ENCODE results near the gene ASPHD2. TPM values are rescaled to one million over a fixed set of nuclear protein-coding genes. Genes with fewer than 3 reads are reported as not detected.

The ASPHD2 gene
- total RNA-seq, 1 donor from 2014 or later: 0.32 TPM

GRCh38 chr22:26409719-26410335, 19.2 kb upstream of the ASPHD2 start:
- TF ChIP-seq, protein P1, sequence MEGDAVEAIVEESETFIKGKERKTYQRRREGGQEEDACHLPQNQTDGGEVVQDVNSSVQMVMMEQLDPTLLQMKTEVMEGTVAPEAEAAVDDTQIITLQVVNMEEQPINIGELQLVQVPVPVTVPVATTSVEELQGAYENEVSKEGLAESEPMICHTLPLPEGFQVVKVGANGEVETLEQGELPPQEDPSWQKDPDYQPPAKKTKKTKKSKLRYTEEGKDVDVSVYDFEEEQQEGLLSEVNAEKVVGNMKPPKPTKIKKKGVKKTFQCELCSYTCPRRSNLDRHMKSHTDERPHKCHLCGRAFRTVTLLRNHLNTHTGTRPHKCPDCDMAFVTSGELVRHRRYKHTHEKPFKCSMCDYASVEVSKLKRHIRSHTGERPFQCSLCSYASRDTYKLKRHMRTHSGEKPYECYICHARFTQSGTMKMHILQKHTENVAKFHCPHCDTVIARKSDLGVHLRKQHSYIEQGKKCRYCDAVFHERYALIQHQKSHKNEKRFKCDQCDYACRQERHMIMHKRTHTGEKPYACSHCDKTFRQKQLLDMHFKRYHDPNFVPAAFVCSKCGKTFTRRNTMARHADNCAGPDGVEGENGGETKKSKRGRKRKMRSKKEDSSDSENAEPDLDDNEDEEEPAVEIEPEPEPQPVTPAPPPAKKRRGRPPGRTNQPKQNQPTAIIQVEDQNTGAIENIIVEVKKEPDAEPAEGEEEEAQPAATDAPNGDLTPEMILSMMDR (IDR thresholded peaks at IDR 0.05): no peak
- no peak for DNase-seq (ENCODE audit: low spot score in 2 of 2)
- no peak overlapping the region for H3K27ac ChIP-seq
- intact Hi-C loops (cut with DNase I): no loop called here
- H3K27me3 ChIP-seq: no peaks in the 10 kb centered on the region
- no peak overlapping the region for H3K4me3 ChIP-seq
- no peaks in the 10 kb centered on the region for H3K36me3 ChIP-seq
- H3K9me3 ChIP-seq: no peaks in the 10 kb centered on the region
- H3K4me1 ChIP-seq: no peaks in the 10 kb centered on the region

GRCh38 chr22:26410386-26410785, 18.7 kb upstream of the ASPHD2 start:
- H3K36me3 ChIP-seq: no peaks in the 10 kb centered on the region
- no peak overlapping the region for H3K4me3 ChIP-seq
- H3K27me3 ChIP-seq: no peaks in the 10 kb centered on the region
- no peaks in the 10 kb centered on the region for H3K4me1 ChIP-seq
- no peaks in the 10 kb centered on the region for H3K9me3 ChIP-seq
- no peak overlapping the region for H3K27ac ChIP-seq
- intact Hi-C loops (cut with DNase I): no loop called here
- no peak for DNase-seq (ENCODE audit: low spot score in 2 of 2)
- TF ChIP-seq, protein P1 (IDR thresholded peaks at IDR 0.05): no peak

GRCh38 chr22:26414347-26414746, 14.7 kb upstream of the ASPHD2 start:
- Histone ChIP-seq H3K4me3 (no peak overlapping the region), H3K27me3 (no peaks in the 10 kb centered on the region), H3K9me3 (no peaks in the 10 kb centered on the region), H3K27ac (no peak overlapping the region), H3K4me1 (no peaks in the 10 kb centered on the region), H3K36me3 (no peaks in the 10 kb centered on the region)
- DNase-seq (ENCODE audit: low spot score in 2 of 2): no peak
- intact Hi-C loops (cut with DNase I): no loop called here
- TF ChIP-seq, protein P1 (IDR thresholded peaks at IDR 0.05): no peak

GRCh38 chr22:26416256-26416655, 12.8 kb upstream of the ASPHD2 start:
- H3K36me3 ChIP-seq: no peaks in the 10 kb centered on the region
- no peak for DNase-seq (ENCODE audit: low spot score in 2 of 2)
- no peaks in the 10 kb centered on the region for H3K4me1 ChIP-seq
- TF ChIP-seq, protein P1 (IDR thresholded peaks at IDR 0.05): no peak
- H3K27ac ChIP-seq: no peak overlapping the region
- no peaks in the 10 kb centered on the region for H3K27me3 ChIP-seq
- intact Hi-C loops (cut with DNase I): no loop called here
- no peak overlapping the region for H3K4me3 ChIP-seq
- H3K9me3 ChIP-seq: no peaks in the 10 kb centered on the region

DNA sequence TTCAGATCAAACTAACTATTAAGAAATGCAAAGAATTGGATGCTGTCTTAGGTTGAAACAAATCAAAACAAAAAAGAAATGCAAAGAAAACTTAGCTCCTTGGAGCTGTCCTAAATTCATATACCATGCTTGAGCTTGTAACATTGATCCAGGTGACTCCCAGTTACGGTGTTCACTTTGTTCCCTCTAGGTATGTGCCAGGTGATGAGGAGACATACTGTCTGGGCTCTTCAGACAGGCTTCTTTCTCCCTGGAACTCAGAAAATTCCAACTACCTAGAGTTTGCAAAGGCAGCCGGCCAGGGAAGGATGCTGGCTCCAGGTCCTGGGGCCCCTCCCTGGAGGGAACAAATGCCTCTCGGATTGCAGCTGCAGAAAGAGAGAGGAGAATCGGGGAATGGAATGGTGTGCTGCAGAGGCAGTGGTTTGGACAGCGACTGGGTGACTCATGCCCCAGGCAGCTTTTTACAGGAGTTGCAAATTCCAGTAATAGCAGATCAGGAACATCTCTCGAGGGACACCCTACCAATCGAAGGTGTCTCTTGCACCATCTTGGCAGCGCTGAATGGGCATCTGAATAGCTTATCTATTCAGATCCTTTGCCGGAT, 12.3 kb upstream of the ASPHD2 start:
- H3K9me3 ChIP-seq: no peaks in the 10 kb centered on the region
- DNase-seq (ENCODE audit: low spot score in 2 of 2): no peak
- H3K36me3 ChIP-seq: no peaks in the 10 kb centered on the region
- H3K27ac ChIP-seq: no peak overlapping the region
- no peak overlapping the region for H3K4me3 ChIP-seq
- H3K4me1 ChIP-seq: no peaks in the 10 kb centered on the region
- no peaks in the 10 kb centered on the region for H3K27me3 ChIP-seq
- TF ChIP-seq, protein P1 (IDR thresholded peaks at IDR 0.05): no peak
- intact Hi-C loops (cut with DNase I): no loop called here

Measured in ascending aorta (tissue), 2 donors.